HCEC 1CT (cell line): ENCODE data around the gene B4GALT1.

ENCODE experiments used
- DNase-seq: peaks from one replicate; pipeline ENCODE4 v3.0.0-alpha.2; 2017

B4GALT1 gene, protein sequence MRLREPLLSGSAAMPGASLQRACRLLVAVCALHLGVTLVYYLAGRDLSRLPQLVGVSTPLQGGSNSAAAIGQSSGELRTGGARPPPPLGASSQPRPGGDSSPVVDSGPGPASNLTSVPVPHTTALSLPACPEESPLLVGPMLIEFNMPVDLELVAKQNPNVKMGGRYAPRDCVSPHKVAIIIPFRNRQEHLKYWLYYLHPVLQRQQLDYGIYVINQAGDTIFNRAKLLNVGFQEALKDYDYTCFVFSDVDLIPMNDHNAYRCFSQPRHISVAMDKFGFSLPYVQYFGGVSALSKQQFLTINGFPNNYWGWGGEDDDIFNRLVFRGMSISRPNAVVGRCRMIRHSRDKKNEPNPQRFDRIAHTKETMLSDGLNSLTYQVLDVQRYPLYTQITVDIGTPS

GRCh38 chr9:33167084-33167971, at the start of gene B4GALT1:
TSS of gene B4GALT1 (minus strand) at chr9:33167336. CDS start at chr9:33167169, 167 bp downstream.
- DNase-seq: peak; percentile 87

- DNase-seq: no peak
Observed at GRCh38 chr9:33211695-33212393, 44.7 kb upstream of the B4GALT1 start.

GRCh38 chr9:33210006-33210715, 43.0 kb upstream of the B4GALT1 start:
- no peak for DNase-seq

DNA sequence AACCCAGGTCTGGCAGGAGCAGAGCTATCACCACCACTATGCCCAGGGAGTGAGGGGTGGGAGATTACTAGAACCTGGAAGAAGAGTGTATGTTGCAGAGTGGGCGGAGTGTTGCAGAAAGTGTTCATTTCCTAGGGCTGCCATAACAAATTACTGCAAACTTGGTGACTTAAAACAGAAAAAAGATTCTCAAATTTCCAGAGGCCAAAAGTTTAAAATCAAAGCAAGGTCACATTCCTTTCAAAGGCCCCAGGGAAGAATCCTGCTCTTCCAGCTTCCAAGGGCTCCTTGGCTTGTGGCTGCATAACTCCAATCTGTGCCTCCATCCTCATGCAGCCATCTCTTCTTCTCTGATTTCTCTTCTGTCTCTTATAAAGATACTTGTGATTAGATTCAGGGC, 42.3 kb upstream of the B4GALT1 start:
- DNase-seq: no peak

DNA sequence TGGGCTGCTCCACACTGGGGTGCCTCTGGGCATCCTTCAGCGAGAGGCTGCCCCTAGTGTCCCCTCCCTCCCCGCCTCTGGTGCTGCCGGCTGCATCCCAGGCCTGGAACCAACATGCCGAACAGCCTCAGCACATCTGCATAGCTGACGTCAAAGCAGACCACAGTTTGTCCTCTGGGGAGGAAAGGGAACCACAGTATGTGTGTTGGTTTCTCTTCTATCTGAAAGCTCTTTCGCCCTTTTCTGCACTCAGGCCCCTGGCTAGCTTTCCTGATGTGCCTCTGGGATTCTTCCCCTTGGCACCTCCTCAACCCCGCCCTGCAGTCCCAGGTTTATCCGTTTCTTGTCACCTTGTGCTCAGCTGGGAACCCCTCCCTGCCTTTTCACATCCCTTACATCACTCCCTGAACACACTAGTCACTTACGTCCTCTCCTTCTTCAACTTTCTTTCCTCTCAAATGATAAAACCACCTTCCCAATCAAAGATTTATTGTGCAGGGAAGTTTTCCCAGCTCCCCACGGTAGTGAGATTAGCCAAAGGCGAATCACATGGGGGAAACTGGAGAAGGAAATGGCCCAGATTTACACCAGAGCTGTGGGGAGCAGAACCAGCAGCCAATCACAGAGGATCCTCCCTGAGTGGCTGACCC, 35.5 kb upstream of the B4GALT1 start:
- DNase-seq: peak; percentile 19

DNA sequence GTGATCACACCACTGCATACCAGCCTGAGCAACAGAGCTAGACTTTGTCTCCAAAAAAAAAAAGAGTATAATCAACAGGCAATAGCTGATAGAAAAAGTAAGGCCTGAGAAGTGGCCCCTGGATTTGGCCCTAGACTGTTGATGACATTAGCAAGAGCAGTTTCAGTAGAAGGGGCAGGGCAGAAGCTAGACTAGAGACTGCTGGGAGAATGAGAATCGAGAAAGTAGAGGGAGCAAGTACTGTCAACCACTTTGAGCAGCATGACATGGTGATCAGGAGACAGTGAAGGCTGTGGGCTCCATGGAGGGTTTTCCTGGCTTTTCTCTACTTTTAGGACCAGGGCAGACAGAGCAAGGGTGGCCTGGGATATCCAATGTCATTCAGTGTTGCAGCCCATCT, 34.9 kb upstream of the B4GALT1 start:
- DNase-seq: no peak

DNA sequence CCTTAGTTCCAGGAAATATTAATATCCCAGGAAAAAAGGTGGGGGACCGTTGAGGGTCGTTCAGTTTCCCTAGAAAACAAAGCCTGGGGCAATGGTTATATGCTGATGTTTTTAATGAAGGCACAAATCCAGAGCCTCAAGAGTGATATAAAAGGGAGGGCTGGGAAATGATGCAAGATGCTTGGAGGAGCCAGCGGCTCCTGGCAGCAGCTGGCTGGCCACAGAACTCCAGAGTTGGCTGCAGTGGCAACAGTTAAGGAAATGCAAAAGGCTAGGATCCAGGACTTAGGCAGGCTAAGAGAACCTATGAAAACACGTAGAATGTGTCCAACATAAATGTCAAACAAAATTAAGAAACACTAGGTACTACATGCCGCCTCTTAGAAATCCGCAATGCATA, 31.0 kb upstream of the B4GALT1 start:
- DNase-seq: no peak

DNA sequence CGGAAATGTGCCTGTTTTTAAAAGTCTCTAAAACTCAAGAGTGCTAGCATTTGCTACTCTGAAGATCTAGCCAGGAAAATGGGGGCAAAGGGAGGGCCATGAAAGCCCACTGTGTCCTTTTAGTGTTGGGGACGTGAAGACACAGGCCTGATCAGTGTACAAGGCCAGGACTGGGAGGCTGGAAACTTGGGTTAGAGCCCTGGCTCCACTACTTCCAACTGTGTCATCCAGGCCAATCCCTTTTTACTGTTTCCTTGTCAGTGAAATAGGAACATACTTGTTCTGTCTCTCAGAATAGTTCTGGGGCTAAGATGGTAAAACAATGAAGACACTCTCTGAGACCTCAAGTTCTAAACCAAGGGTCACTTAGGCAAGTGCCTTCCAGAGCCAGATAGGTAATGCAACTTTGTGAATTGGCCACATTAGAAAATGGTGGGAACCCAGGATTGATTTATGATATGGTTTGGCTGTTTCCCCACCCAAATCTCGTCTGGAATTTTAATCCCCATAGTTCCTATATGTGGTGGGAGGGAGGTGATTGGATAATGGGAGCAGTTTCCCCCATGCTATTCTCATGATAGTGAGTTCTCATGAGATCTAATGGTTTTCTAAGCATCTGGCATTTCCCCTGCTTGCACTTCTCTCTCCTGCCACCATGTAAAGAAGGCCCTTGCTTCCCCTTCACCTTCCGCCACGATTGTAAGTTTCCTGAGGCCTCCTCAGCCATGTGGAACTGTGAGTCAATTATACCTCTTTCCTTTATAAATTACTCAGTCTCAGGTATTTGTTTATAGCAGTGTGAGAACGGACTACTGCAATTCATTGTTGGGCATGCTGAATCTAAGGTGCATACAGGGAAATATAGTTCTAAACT, 30.4 kb upstream of the B4GALT1 start:
- DNase-seq: no peak

GRCh38 chr9:33196736-33197135, 29.6 kb upstream of the B4GALT1 start:
- no peak for DNase-seq

- no peak for DNase-seq
Observed at GRCh38 chr9:33193818-33194217, 26.7 kb upstream of the B4GALT1 start.

DNA sequence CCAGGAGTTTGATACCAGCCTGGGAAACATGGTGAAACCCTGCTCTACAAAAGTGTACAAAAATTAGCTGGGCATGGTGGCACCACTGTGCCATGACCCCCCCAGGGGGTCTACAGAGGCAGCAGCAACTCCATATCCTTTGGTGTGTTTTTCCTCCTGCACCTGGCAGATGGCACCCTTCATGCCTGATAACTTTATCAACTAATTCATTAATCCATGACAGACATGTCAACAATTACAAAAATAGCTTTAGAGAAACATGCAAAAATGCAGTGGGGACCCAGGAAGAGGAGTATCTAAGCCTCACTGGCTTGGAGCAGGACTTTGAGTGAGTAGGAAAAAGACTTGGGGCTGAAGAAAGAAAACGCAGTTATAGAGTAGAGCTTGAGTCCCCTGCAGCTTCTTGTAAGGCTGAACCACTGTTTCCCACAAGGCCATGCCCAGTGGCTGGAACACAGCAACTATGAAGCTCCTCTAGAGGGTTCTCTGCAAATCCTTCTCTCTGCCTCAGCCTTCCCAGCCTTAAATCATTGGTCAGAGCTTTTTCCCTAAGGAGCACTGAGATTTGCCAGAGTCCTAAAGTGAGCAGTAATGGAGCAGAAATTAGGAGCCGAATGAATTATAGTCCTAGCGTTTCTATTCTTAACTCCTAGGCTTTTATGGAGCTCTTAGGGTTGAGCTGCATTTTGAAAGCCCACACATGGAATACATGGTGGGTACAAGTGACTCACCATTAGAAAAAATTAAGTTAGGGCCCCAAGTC, 25.5 kb upstream of the B4GALT1 start:
- no peak for DNase-seq

GRCh38 chr9:33190021-33190705, 23.0 kb upstream of the B4GALT1 start:
- DNase-seq: no peak

GRCh38 chr9:33189331-33189791, 22.2 kb upstream of the B4GALT1 start:
- no peak for DNase-seq

- DNase-seq: no peak
Observed at GRCh38 chr9:33188711-33189110, 21.6 kb upstream of the B4GALT1 start.

DNA sequence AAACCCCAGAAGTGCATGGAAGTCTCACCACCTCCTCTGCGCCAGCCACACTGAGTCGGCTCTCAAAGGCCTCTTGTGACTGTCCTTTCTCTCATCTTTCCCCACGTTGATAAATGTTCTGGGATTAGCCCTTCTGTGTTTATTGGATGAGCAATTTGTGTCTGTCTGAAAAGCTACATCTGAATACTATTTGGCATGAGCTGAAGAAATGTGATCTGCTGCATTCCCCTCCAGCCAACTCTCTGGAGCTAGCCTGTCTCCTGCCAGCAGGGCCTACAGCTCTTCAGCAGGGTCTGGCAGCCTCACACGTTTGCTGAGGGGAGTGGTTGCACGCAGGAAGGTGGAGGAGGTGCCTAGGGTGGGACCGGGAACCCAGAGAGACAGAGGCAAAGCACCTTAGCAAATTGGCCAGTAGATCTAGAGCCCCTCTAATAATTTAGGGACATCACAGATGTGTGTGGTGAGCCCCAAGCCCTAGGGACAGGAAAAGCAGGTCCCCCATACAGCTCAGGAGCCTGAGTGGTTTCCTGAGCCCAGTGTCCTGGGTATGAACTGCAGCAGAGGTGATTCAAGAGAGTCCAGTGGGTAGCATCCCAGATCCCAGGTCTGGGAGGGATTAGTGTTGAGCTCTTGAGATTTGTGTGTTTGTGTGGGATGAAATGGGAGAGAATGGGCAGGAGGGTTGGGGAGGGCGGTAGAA, 20.5 kb upstream of the B4GALT1 start:
- DNase-seq: peak; percentile 34

- DNase-seq: no peak
Observed at GRCh38 chr9:33186457-33187168, 19.5 kb upstream of the B4GALT1 start.

DNA sequence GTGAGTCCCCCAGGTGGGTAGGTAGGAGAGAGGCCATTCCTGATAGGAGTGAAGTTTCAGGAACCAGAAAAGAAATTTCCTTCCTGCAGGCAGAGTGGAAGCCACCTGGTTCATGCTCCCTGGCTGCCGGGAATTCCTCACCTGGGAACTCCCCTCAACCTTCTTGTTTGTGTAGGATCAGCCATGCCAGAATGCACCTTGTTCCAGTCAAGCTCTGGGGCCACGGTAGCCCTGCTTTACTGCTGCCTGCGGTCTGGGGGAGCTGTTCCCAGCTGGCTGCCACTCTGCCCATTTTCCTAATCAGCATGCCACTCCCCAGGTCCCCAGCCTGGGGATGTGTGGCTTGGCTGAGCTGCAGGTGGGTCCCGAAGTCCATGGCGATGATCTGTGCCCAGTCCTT, 18.7 kb upstream of the B4GALT1 start:
- DNase-seq: no peak

GRCh38 chr9:33185406-33185805, 18.3 kb upstream of the B4GALT1 start:
- no peak for DNase-seq
